Breast epithelium (tissue), 4 donors: ENCODE data around the gene CD200R1. TPM values are rescaled to one million over a fixed set of nuclear protein-coding genes. Genes with fewer than 3 reads are reported as not detected.

Experiments
- DNase-seq, 2 donors: peaks; one replicate each; pipeline ENCODE4 v3.0.0-alpha.2; 2019; ENCODE audit warnings: low spot score in 2 of 2
- H3K27ac ChIP-seq, 2 donors: fragments of 200-600 bp; sonication (generic) in 1 of 2; one replicate each; pipeline ENCODE4 v1.5.1; 2016 to 2019; ENCODE audit warnings: mild to moderate bottlenecking in 1 of 2
- H3K27me3 ChIP-seq, 2 donors: fragments of 200-600 bp; sonication (generic) in 1 of 2; one replicate each; pipeline versions ENCODE4 v1.5.1 to v1.6.0; 2017 to 2019; ENCODE audit warnings: control low read depth in 1 of 2, mild to moderate bottlenecking in 1 of 2
- H3K36me3 ChIP-seq: fragments of 200-600 bp; one replicate; pipeline ENCODE4 v1.5.1; 2019
- H3K4me1 ChIP-seq, 2 donors: fragments of 200-600 bp; sonication (generic); one replicate each; pipeline ENCODE4 v1.5.1; 2016 to 2019; ENCODE audit warnings: control low read depth in 1 of 2
- H3K4me3 ChIP-seq, 3 donors: fragments of 200-600 bp; sonication (generic); 1 replicate in 2 of 3; 2 replicates in 1 of 3; pipeline ENCODE4 v1.5.1; 2016 to 2019; ENCODE audit warnings: mild to moderate bottlenecking in 3 of 3, moderate library complexity in 2 of 3
- H3K9me3 ChIP-seq, 2 donors: fragments of 200-600 bp; sonication (generic) in 1 of 2; one replicate each; pipeline ENCODE4 v1.5.1; 2016 to 2019; ENCODE audit warnings: control low read depth in 1 of 2
- POLR2A ChIP-seq: fragments of 450-650 bp; IDR thresholded peaks from one replicate; pipeline ENCODE4 v1.6.1; 2016; ENCODE audit warnings: antibody characterized with exemption, mild to moderate bottlenecking, moderate library complexity
- POLR2AphosphoS5 ChIP-seq, 3 donors: sonication (generic); formaldehyde crosslinking; IDR thresholded peaks; one replicate each; pipeline ENCODE4 v1.6.1; 2017; ENCODE audit warnings: antibody characterized with exemption in 3 of 3
- intact Hi-C: fragments of 100-400 bp; cut with DNase I; formaldehyde crosslinking; loops from one replicate; pipeline ENCODE4 v1.15.1; 2023; ENCODE audit warnings: low total_unique reads
- total RNA-seq, 3 donors: library from RNA; depleted of rRNA; stranded (reverse); fragments of >200 nt; gene quantifications; one replicate each; pipeline ENCODE4 v1.1.0, GENCODE V29; 2016
- TF ChIP-seq, protein P1 (sequence below), 3 donors: fragments of 450-650 bp; IDR thresholded peaks; one replicate each; pipeline ENCODE4 v1.5.1; 2016 to 2017; ENCODE audit warnings: antibody characterized with exemption in 3 of 3, mild to moderate bottlenecking in 3 of 3, moderate library complexity in 3 of 3

CD200R1 gene
- total RNA-seq, 3 donors from 2014 or later: 0.66 to 3.4 (median 1.3) TPM

DNA sequence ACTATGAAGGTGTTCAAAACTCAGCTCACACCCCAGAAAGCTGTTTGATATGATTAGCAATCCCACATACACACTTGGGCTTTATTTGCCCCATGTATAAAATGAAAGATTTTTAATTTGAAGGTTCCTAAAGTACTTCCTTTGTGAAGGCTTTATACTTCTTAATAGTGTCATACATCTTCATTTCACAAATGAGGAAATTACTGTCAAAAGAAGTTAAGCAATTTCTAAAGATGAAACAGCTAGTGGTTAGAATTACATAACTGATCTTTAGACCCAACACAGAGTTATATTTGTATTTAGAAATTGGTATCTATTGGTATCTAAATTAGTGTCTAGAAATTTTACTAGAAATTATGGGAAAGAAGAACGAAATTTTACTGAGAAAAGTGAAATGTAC, 7.1 kb downstream of the CD200R1 start:
- H3K27ac ChIP-seq: no peak overlapping the region
- no peak for DNase-seq
- intact Hi-C loops: no loop called here
- H3K4me1 ChIP-seq: no peaks in the 10 kb centered on the region
- no peak overlapping the region for H3K4me3 ChIP-seq
- H3K9me3 ChIP-seq: peaks cover under 1 to 7% of the 10 kb centered on the region in 2 donors
- no peaks in the 10 kb centered on the region for H3K36me3 ChIP-seq
- TF ChIP-seq POLR2AphosphoS5 (IDR thresholded peaks at IDR 0.05): no peak
- TF ChIP-seq, protein P1, sequence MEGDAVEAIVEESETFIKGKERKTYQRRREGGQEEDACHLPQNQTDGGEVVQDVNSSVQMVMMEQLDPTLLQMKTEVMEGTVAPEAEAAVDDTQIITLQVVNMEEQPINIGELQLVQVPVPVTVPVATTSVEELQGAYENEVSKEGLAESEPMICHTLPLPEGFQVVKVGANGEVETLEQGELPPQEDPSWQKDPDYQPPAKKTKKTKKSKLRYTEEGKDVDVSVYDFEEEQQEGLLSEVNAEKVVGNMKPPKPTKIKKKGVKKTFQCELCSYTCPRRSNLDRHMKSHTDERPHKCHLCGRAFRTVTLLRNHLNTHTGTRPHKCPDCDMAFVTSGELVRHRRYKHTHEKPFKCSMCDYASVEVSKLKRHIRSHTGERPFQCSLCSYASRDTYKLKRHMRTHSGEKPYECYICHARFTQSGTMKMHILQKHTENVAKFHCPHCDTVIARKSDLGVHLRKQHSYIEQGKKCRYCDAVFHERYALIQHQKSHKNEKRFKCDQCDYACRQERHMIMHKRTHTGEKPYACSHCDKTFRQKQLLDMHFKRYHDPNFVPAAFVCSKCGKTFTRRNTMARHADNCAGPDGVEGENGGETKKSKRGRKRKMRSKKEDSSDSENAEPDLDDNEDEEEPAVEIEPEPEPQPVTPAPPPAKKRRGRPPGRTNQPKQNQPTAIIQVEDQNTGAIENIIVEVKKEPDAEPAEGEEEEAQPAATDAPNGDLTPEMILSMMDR (IDR thresholded peaks at IDR 0.05): no peak
- TF ChIP-seq POLR2A: no peak
- H3K27me3 ChIP-seq: no peaks in the 10 kb centered on the region

DNA sequence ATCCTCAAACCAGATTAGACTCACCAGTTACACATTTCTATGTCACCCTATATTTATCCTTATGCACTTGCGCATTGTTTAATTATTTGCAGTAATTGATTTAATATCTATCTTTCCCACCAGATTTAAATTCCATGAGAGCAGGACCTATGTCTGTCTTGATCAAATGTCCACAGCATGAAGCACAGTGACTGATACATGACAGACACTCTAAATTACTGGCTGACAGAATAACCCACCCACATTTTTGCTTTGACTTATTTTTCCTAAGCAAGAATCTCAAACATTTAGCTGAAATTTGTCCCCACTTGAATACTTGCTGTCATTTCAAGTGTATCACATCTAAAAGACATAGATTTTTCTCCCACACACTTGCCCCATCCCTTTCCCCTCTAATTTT, 7.5 kb downstream of the CD200R1 start:
- Histone ChIP-seq H3K4me1 (no peaks in the 10 kb centered on the region), H3K27ac (no peak overlapping the region), H3K9me3 (peaks cover 4 to 7% of the 10 kb centered on the region in 2 donors), H3K27me3 (no peaks in the 10 kb centered on the region), H3K36me3 (no peaks in the 10 kb centered on the region), H3K4me3 (no peak overlapping the region)
- DNase-seq: no peak
- intact Hi-C loops: no loop called here
- TF ChIP-seq POLR2AphosphoS5 (IDR thresholded peaks at IDR 0.05) (no peak), POLR2A (no peak)
- TF ChIP-seq, protein P1 (IDR thresholded peaks at IDR 0.05): no peak

DNA sequence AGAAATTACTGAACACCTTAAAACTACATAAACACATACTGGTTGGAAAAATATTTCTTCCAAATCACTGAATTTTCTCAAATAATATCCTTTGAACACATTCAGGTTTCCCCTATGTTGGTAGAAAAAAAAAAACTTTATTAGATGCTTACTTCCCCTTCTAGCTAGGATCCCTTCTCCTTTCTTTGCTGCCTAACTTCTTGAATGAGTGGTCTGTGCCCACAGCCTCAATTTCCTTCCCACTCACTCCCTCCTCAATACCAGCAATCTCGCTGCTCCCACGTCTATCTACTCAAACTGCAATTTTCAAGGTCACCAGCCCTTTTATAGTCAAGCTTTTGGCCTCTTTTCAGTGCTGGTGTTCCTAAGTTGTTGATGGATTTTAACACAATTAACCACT, 8.3 kb downstream of the CD200R1 start:
- H3K4me1 ChIP-seq: no peaks in the 10 kb centered on the region
- intact Hi-C loops: no loop called here
- no peaks in the 10 kb centered on the region for H3K36me3 ChIP-seq
- peaks cover 4 to 7% of the 10 kb centered on the region in 2 donors for H3K9me3 ChIP-seq
- H3K27ac ChIP-seq: no peak overlapping the region
- no peaks in the 10 kb centered on the region for H3K27me3 ChIP-seq
- DNase-seq: no peak
- TF ChIP-seq POLR2AphosphoS5 (IDR thresholded peaks at IDR 0.05): no peak
- no peak for TF ChIP-seq POLR2A
- TF ChIP-seq, protein P1 (IDR thresholded peaks at IDR 0.05): no peak
- H3K4me3 ChIP-seq: no peak overlapping the region

DNA sequence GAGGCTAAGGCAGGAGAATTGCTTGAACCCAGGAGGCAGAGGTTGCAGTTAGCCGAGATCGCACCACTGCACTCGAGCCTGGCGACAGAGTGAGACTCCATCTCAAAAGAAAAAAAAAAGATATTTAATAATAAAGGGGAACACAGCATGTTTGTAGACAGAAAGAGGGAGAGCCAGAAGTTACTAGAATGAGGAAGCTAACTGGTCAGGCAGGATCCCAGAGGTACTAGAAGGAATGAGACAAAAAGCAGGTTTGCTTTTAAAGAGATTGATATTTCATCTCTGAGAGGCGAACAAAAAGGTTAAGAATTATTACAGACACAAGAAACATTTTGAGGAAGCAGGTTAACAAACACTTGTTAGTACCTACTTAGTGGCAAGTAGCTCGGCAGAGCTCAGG, 9.2 kb downstream of the CD200R1 start:
- intact Hi-C loops: no loop called here
- no peaks in the 10 kb centered on the region for H3K4me1 ChIP-seq
- TF ChIP-seq POLR2A: no peak
- TF ChIP-seq, protein P1 (IDR thresholded peaks at IDR 0.05): no peak
- TF ChIP-seq POLR2AphosphoS5 (IDR thresholded peaks at IDR 0.05): no peak
- peaks cover 4 to 7% of the 10 kb centered on the region in 2 donors for H3K9me3 ChIP-seq
- no peaks in the 10 kb centered on the region for H3K27me3 ChIP-seq
- H3K27ac ChIP-seq: no peak overlapping the region
- no peaks in the 10 kb centered on the region for H3K36me3 ChIP-seq
- DNase-seq: no peak
- H3K4me3 ChIP-seq: no peak overlapping the region

DNA sequence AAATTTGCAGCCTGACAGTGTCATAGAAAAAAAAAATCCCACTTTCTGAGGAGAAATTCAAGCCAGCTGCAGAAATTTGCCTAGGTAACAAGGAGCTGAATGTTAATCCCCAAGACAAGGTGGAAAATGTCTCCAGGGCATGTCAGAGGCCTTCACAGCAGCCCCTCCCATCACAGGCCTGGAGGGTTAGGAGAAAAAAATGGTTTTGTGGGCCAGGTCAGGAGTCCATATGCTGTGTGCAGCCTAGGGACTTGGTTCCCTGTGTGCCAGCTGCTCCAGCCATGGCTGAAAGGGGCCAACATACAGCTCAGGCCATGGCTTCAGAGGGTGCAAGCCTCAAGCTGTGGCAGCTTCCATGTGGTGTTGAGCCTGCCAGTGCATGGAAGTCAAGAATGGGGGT, 11.2 kb downstream of the CD200R1 start:
- Histone ChIP-seq H3K9me3 (peaks cover 4 to 7% of the 10 kb centered on the region in 2 donors), H3K27me3 (no peaks in the 10 kb centered on the region), H3K4me3 (no peak overlapping the region), H3K4me1 (no peaks in the 10 kb centered on the region), H3K27ac (no peak overlapping the region), H3K36me3 (no peaks in the 10 kb centered on the region)
- TF ChIP-seq, protein P1 (IDR thresholded peaks at IDR 0.05): no peak
- TF ChIP-seq POLR2AphosphoS5 (IDR thresholded peaks at IDR 0.05) (no peak), POLR2A (no peak)
- no peak for DNase-seq
- intact Hi-C loops: no loop called here
